Gastroesophageal sphincter (tissue), 4 donors: Measurements from ENCODE around the gene RPS6KC1. TPM values are rescaled to one million over a fixed set of nuclear protein-coding genes. Genes with fewer than 3 reads are reported as not detected.

Experiments used
- ATAC-seq: fragments of 150-250 bp; one replicate; pipeline ENCODE4 v1.9.1; 2016; ENCODE audit warnings: mild to moderate bottlenecking, moderate library complexity
- H3K27ac ChIP-seq, 4 donors: fragments of 200-600 bp; sonication (generic) in 3 of 4; 1 replicate in 3 of 4; 2 replicates in 1 of 4; pipeline ENCODE4 v1.5.1; 2016 to 2019
- H3K27me3 ChIP-seq: fragments of 200-600 bp; sonication (generic); one replicate; pipeline ENCODE4 v1.5.1; 2019
- H3K36me3 ChIP-seq, 2 donors: fragments of 200-600 bp; sonication (generic); one replicate each; pipeline ENCODE4 v1.5.1; 2019; ENCODE audit warnings: control low read depth in 1 of 2
- H3K4me1 ChIP-seq, 3 donors: fragments of 200-600 bp; sonication (generic); 1 replicate in 2 of 3; 2 replicates in 1 of 3; pipeline ENCODE4 v1.5.1; 2016 to 2019; ENCODE audit warnings: control low read depth in 2 of 3
- H3K4me3 ChIP-seq, 2 donors: fragments of 200-600 bp; sonication (generic); one replicate each; pipeline ENCODE4 v1.5.1; 2019; ENCODE audit warnings: mild to moderate bottlenecking in 1 of 2, moderate library complexity in 1 of 2
- H3K9me3 ChIP-seq, 3 donors: fragments of 200-600 bp; sonication (generic); one replicate each; pipeline ENCODE4 v1.5.1; 2017 to 2019; ENCODE audit warnings: control low read depth in 2 of 3
- CTCF ChIP-seq, 4 experiments: fragments of 200-600 bp in 2 of 4; fragments of 450-650 bp in 2 of 4; sonication (generic) in 1 of 4; IDR thresholded peaks; one replicate each; pipeline ENCODE4 v1.5.1; 2017 to 2019; ENCODE audit warnings: antibody characterized with exemption in 4 of 4, mild to moderate bottlenecking in 2 of 4, moderate library complexity in 2 of 4
- EP300 ChIP-seq: sonication (generic); formaldehyde crosslinking; IDR thresholded peaks from one replicate; pipeline ENCODE4 v1.6.1; 2017; ENCODE audit warnings: antibody characterized with exemption, mild to moderate bottlenecking
- POLR2A ChIP-seq, 2 donors: fragments of 450-650 bp; IDR thresholded peaks; one replicate each; pipeline ENCODE4 v1.6.1; 2017; ENCODE audit warnings: antibody characterized with exemption in 2 of 2, mild to moderate bottlenecking in 2 of 2, moderate library complexity in 1 of 2
- POLR2AphosphoS5 ChIP-seq: sonication (generic); formaldehyde crosslinking; IDR thresholded peaks from one replicate; pipeline ENCODE4 v1.6.1; 2017; ENCODE audit warnings: antibody characterized with exemption
- WGBS, 2 donors: methylation state at CpG; one replicate each; pipeline ENCODE4 v1.1.5; 2018; ENCODE audit warnings: low coverage in 1 of 2; 5-methylcytosine and 5-hydroxymethylcytosine counted together
- total RNA-seq, 4 donors: library from RNA; depleted of rRNA; stranded (reverse); fragments of >200 nt; gene quantifications; one replicate each; pipeline ENCODE4 v1.1.0, GENCODE V29; 2016

The RPS6KC1 gene
- total RNA-seq, 4 donors from 2014 or later = 21.2 to 28.5 (median 23.8) TPM

GRCh38 chr1:213287987-213288386, 236.9 kb downstream of the RPS6KC1 start:
- H3K4me3 ChIP-seq = no peak overlapping the region
- no peak overlapping the region for H3K27ac ChIP-seq
- TF ChIP-seq EP300 (no peak), POLR2AphosphoS5 (no peak), CTCF (IDR thresholded peaks at IDR 0.05) (no peak), POLR2A (IDR thresholded peaks at IDR 0.05) (no peak)
- 84 to 91% methylated on average over 5 of the region's 5 CpGs for WGBS, 2 donors
- peaks cover 0 to 20% (median 0%) of the 10 kb centered on the region in 3 donors for H3K9me3 ChIP-seq
- H3K27me3 ChIP-seq = no peaks in the 10 kb centered on the region
- H3K4me1 ChIP-seq = no peaks in the 10 kb centered on the region
- no peak for ATAC-seq
- H3K36me3 ChIP-seq = no peaks in the 10 kb centered on the region

GRCh38 chr1:213291526-213291925, 240.5 kb downstream of the RPS6KC1 start:
- Histone ChIP-seq H3K36me3 (no peaks in the 10 kb centered on the region), H3K27ac (no peak overlapping the region), H3K27me3 (no peaks in the 10 kb centered on the region), H3K4me1 (no peaks in the 10 kb centered on the region), H3K4me3 (no peak overlapping the region), H3K9me3 (peaks cover 0 to 4% (median 0%) of the 10 kb centered on the region in 3 donors)
- no peak for TF ChIP-seq CTCF (IDR thresholded peaks at IDR 0.05)
- no peak for TF ChIP-seq POLR2AphosphoS5
- no peak for TF ChIP-seq EP300
- no peak for TF ChIP-seq POLR2A (IDR thresholded peaks at IDR 0.05)
- WGBS, 2 donors = 86% methylated on average over 4 of the region's 4 CpGs; no CpG with 5 or more reads in 1 of the 2 donors
- no peak for ATAC-seq

GRCh38 chr1:213292614-213293013, 241.6 kb downstream of the RPS6KC1 start:
- 40 to 80% methylated on average over 1 to 2 of the region's 2 CpGs for WGBS, 2 donors
- ATAC-seq = no peak
- Histone ChIP-seq H3K4me1 (no peaks in the 10 kb centered on the region), H3K36me3 (no peaks in the 10 kb centered on the region), H3K4me3 (no peak overlapping the region), H3K9me3 (peaks cover 0 to 12% (median 0%) of the 10 kb centered on the region in 3 donors), H3K27ac (no peak overlapping the region), H3K27me3 (no peaks in the 10 kb centered on the region)
- TF ChIP-seq POLR2A (IDR thresholded peaks at IDR 0.05) (no peak), EP300 (no peak), POLR2AphosphoS5 (no peak), CTCF (IDR thresholded peaks at IDR 0.05) (no peak)

- Histone ChIP-seq H3K4me3 (no peak overlapping the region), H3K27me3 (no peaks in the 10 kb centered on the region)
- 83 to 92% methylated on average over 1 of the region's 1 CpG for WGBS, 2 donors
Measured at GRCh38 chr1:213295860-213296259, 244.8 kb downstream of the RPS6KC1 start.

More at GRCh38 chr1:213295860-213296259, 244.8 kb downstream of the RPS6KC1 start:
- peaks cover 0 to 17% (median 0%) of the 10 kb centered on the region in 3 donors for H3K9me3 ChIP-seq
- H3K36me3 ChIP-seq = no peaks in the 10 kb centered on the region
- TF ChIP-seq POLR2A (IDR thresholded peaks at IDR 0.05) = no peak
- no peak for TF ChIP-seq POLR2AphosphoS5
- no peak for TF ChIP-seq CTCF (IDR thresholded peaks at IDR 0.05)
- TF ChIP-seq EP300 = no peak
- no peaks in the 10 kb centered on the region for H3K4me1 ChIP-seq
- H3K27ac ChIP-seq = no peak overlapping the region
- no peak for ATAC-seq
